HG03108 (cell line): Measurements from ENCODE around the gene POU6F1.

Experiments used
- ATAC-seq: cut with Tn5 transposase; IDR thresholded peaks from one replicate; pipeline ENCODE4 v1.9.1; 2021; ENCODE audit warnings: moderate library complexity; ENCODE audit not compliant: unreplicated experiment

POU6F1 gene

GRCh38 chr12:51198568-51199365 lies 19.1 kb downstream of the POU6F1 start:
- ATAC-seq, result no peak

GRCh38 chr12:51197736-51198567 lies 19.9 kb downstream of the POU6F1 start:
- no peak for ATAC-seq

GRCh38 chr12:51196547-51196946 lies 21.3 kb downstream of the POU6F1 start:
- ATAC-seq, result no peak

GRCh38 chr12:51195841-51196240 lies 22.0 kb downstream of the POU6F1 start:
- ATAC-seq, result no peak

GRCh38 chr12:51192284-51192671 lies 25.6 kb downstream of the POU6F1 start:
- no peak for ATAC-seq

GRCh38 chr12:51191516-51192283 lies 26.2 kb downstream of the POU6F1 start:
- ATAC-seq, result no peak

GRCh38 chr12:51190820-51191219 lies 27.0 kb downstream of the POU6F1 start:
- ATAC-seq, result no peak

GRCh38 chr12:51189790-51190355 lies 28.0 kb downstream of the POU6F1 start:
- ATAC-seq, result no peak

- peak; percentile 43 for ATAC-seq
Observed at GRCh38 chr12:51188359-51189051, 29.4 kb downstream of the POU6F1 start.

- ATAC-seq, result no peak
Observed at GRCh38 chr12:51187370-51187987, 30.4 kb downstream of the POU6F1 start.

- no peak for ATAC-seq
Observed at GRCh38 chr12:51186465-51187085, 31.3 kb downstream of the POU6F1 start.

- ATAC-seq, result no peak
Observed at GRCh38 chr12:51185171-51185717, 32.6 kb downstream of the POU6F1 start.

GRCh38 chr12:51183816-51184215 lies 34.0 kb downstream of the POU6F1 start:
- ATAC-seq, result no peak

GRCh38 chr12:51183349-51183748 lies 34.5 kb downstream of the POU6F1 start:
- ATAC-seq, result no peak

- ATAC-seq, result no peak
Observed at GRCh38 chr12:51181558-51181957, 36.3 kb downstream of the POU6F1 start.

GRCh38 chr12:51177897-51178296 lies 40.0 kb downstream of the POU6F1 start:
- no peak for ATAC-seq

GRCh38 chr12:51174501-51174900 lies 43.4 kb downstream of the POU6F1 start:
- no peak for ATAC-seq

- ATAC-seq, result peak; percentile 87
Observed at GRCh38 chr12:51172515-51173431, 45.1 kb downstream of the POU6F1 start, which contains the start of gene TFCP2. TSS of gene TFCP2 (minus strand) at chr12:51173135. CDS start at chr12:51172422, 713 bp downstream.
